ENCODE measurements around the gene NAPB. TPM values are rescaled to one million over a fixed set of nuclear protein-coding genes. Genes with fewer than 3 reads are reported as not detected.

NAPB gene
- total and polyA plus RNA-seq, 10 of the 15 experiments (the other 5 are each of a cell fraction or from before 2014, with no cell fraction given): 2.1 to 15.9 (median 7.2) TPM

- no peak for TF ChIP-seq USF1 (IDR thresholded peaks at IDR 0.05; ENCODE audit: borderline replicate concordance, extremely low read length, insufficient read depth, low read depth, low read length)
- TF ChIP-seq ZBED1 (IDR thresholded peaks at IDR 0.05; ENCODE audit: borderline replicate concordance): no peak
- TF ChIP-seq SREBF1 (IDR thresholded peaks at IDR 0.05; ENCODE audit: low read length): no peak
- no peak for TF ChIP-seq IRF5 (IDR thresholded peaks at IDR 0.05; ENCODE audit: borderline replicate concordance)
- no peak for TF ChIP-seq NFIC (IDR thresholded peaks at IDR 0.05; ENCODE audit: low read depth, low read length)
Observed at GRCh38 chr20:23404196-23404595, 17.1 kb downstream of the NAPB start (continued).

GRCh38 chr20:23403751-23404150 is 17.5 kb downstream of the NAPB start:
- DNase-seq (ENCODE audit: low read depth, low spot score): no peak
- SMC1A ChIA-PET (ENCODE audit: uncharacterized antibody, unreplicated experiment): interaction anchor here (1.0 to 1.8 kb wide), 3 partner anchors 11 to 28 kb away, joined by 3 to 5 read pairs (median 4); no protein-coding TSS in a partner anchor
- 97% methylated on average over 5 of the region's 5 CpGs for WGBS (ENCODE audit: insufficient coverage, insufficient replicate concordance, low lambda C conversion rate, missing lambda C conversion rate)
- Histone ChIP-seq H3K4me3 (no peak overlapping the region), H4K20me1 (ENCODE audit: control insufficient read depth, insufficient read depth) (no peaks in the 10 kb centered on the region), H3K27ac (ENCODE audit: control insufficient read depth, insufficient read depth) (no peak overlapping the region), H3K79me2 (ENCODE audit: control insufficient read depth, insufficient read depth, low read length) (peaks cover 29% of the 10 kb centered on the region), H2AFZ (ENCODE audit: control insufficient read depth, low read depth, low read length) (no peak overlapping the region), H3K36me3 (ENCODE audit: control insufficient read depth in 2 of 2, insufficient read depth in 2 of 2, low read length in 1 of 2) (peaks cover 0 to 16% of the 10 kb centered on the region in 2 experiments), H3K4me1 (ENCODE audit: control insufficient read depth, insufficient read depth, low read length) (peaks cover 20% of the 10 kb centered on the region), H3K9ac (ENCODE audit: control insufficient read depth, insufficient read depth, low read length) (no peak overlapping the region), H3K9me3 (replicated peaks; ENCODE audit: control insufficient read depth, insufficient read depth, low read length) (no peaks in the 10 kb centered on the region), H3K4me2 (ENCODE audit: control insufficient read depth, insufficient read depth) (no peak overlapping the region), H3K27me3 (replicated peaks in 1 of 2; ENCODE audit: control insufficient read depth in 2 of 2, insufficient read depth in 2 of 2, low read length in 1 of 2) (no peaks in the 10 kb centered on the region)
- in situ Hi-C loops (cut with MboI): no loop called here
- CTCF ChIA-PET: interaction anchor here (0.9 kb wide), 1 partner anchor 10 kb away, joined by 3 read pairs; no protein-coding TSS in a partner anchor
- FAIRE-seq: no peak
- no peak for ATAC-seq
- RAD21 ChIA-PET (ENCODE audit: unreplicated experiment): no interaction called here
- POLR2A ChIA-PET: interaction anchor here (2.2 kb wide), 1 partner anchor 13 kb away, joined by 5 read pairs; no protein-coding TSS in a partner anchor
- intact Hi-C loops (cut with micrococcal nuclease; ENCODE audit: unreplicated experiment): no loop called here
- BruUV-seq (replicated peaks): no TSS peak
- TF ChIP-seq SMAD5 (IDR thresholded peaks at IDR 0.05; ENCODE audit: low read depth) (no peak), MLLT1 (IDR thresholded peaks at IDR 0.05) (no peak), BMI1 (IDR thresholded peaks at IDR 0.05; ENCODE audit: borderline replicate concordance) (no peak), MYC (IDR thresholded peaks at IDR 0.05; ENCODE audit: insufficient read depth, insufficient read length, insufficient replicate concordance, low read length, severe bottlenecking) (no peak), SIN3A (IDR thresholded peaks at IDR 0.05; ENCODE audit: low read depth, low read length) (no peak), ZNF24 (IDR thresholded peaks at IDR 0.05) (no peak), EED (IDR thresholded peaks at IDR 0.05; ENCODE audit: low read depth) (no peak), NBN (IDR thresholded peaks at IDR 0.05) (no peak), CBX5 (IDR thresholded peaks at IDR 0.05; ENCODE audit: low read depth) (no peak), ELK1 (IDR thresholded peaks at IDR 0.05; ENCODE audit: low read depth, low read length) (no peak), STAT1 (conservative IDR thresholded peaks at IDR 0.05) (no peak), CTCF (IDR thresholded peaks at IDR 0.05 in 2 of 3, conservative IDR thresholded peaks at IDR 0.05 in 1 of 3; ENCODE audit: control insufficient read depth in 2 of 3, extremely low read depth in 1 of 3, insufficient read depth in 1 of 3, low read depth in 3 of 3, low read length in 3 of 3) (no peak), KDM1A (IDR thresholded peaks at IDR 0.05; ENCODE audit: borderline replicate concordance) (no peak)

Measured in GM12878 (cell line).